Forelimb muscle (tissue), 1 donor: ENCODE measurements around the gene GRAP. TPM values are rescaled to one million over a fixed set of nuclear protein-coding genes. Genes with fewer than 3 reads are reported as not detected.

Source experiments
- DNase-seq: peaks from one replicate; pipeline ENCODE4 v3.0.0-alpha.2; 2013; ENCODE audit warnings: low read depth
- polyA plus RNA-seq: library from polyadenylated mRNA; unstranded; fragments of 120-200 nt; gene quantifications from one replicate; pipeline ENCODE4 v1.2.1, GENCODE V29; 2013; ENCODE audit not compliant: insufficient read length

The GRAP gene
- polyA plus RNA-seq, 1 donor = 1.9 TPM

GRCh38 chr17:19018600-19018950, 28.2 kb downstream of the GRAP start:
- DNase-seq = no peak

- no peak for DNase-seq
Observed at GRCh38 chr17:19017804-19018599, 28.8 kb downstream of the GRAP start.

- no peak for DNase-seq
Observed at GRCh38 chr17:19017401-19017800, 29.4 kb downstream of the GRAP start.

- DNase-seq = no peak
Observed at GRCh38 chr17:19016881-19017280, 29.9 kb downstream of the GRAP start.

- no peak for DNase-seq
Observed at GRCh38 chr17:19016297-19016696, 30.5 kb downstream of the GRAP start.

- no peak for DNase-seq
Observed at GRCh38 chr17:19015428-19015827, 31.3 kb downstream of the GRAP start.

- DNase-seq = no peak
Observed at GRCh38 chr17:19014628-19015215, 32.0 kb downstream of the GRAP start.

GRCh38 chr17:19013806-19014627, 32.7 kb downstream of the GRAP start:
- no peak for DNase-seq

- no peak for DNase-seq
Observed at GRCh38 chr17:19013226-19013625, 33.5 kb downstream of the GRAP start.

- no peak for DNase-seq
Observed at GRCh38 chr17:19012171-19013080, 34.3 kb downstream of the GRAP start.

- no peak for DNase-seq
Observed at GRCh38 chr17:19011581-19011980, 35.2 kb downstream of the GRAP start.

GRCh38 chr17:19010729-19011505, 35.8 kb downstream of the GRAP start:
- no peak for DNase-seq

GRCh38 chr17:19009970-19010369, 36.8 kb downstream of the GRAP start:
- no peak for DNase-seq

GRCh38 chr17:19006698-19007097, 40.1 kb downstream of the GRAP start:
- DNase-seq = no peak

- DNase-seq = no peak
Observed at GRCh38 chr17:19005789-19006430, 40.8 kb downstream of the GRAP start.

GRCh38 chr17:19005137-19005773, 41.5 kb downstream of the GRAP start:
- DNase-seq = no peak

GRCh38 chr17:19004421-19005136, 42.2 kb downstream of the GRAP start, which contains the start of gene FAM83G:
FAM83G (minus strand) TSS chr17:19004764; CDS start chr17:19004041, 723 bp downstream.
- DNase-seq = no peak

GRCh38 chr17:19003543-19004420, 43.0 kb downstream of the GRAP start:
- no peak for DNase-seq
